ENCODE data around the gene AP4M1. TPM values are rescaled to one million over a fixed set of nuclear protein-coding genes. Genes with fewer than 3 reads are reported as not detected.
"Not testable (repeated sequence)": the region's sequence is repeated elsewhere in the genome, so short reads cannot be mapped to it uniquely, and the experiment has no call there.

Gene AP4M1
- total RNA-seq, 1 donor from 2014 or later: 24.9 TPM

- DNase-seq (ENCODE audit: low read depth, low spot score): no peak
Measured at GRCh38 chr7:100107890-100108289, 6.4 kb downstream of the AP4M1 start.

- no peak for DNase-seq (ENCODE audit: low read depth, low spot score)
Measured at GRCh38 chr7:100109521-100110163, 8.2 kb downstream of the AP4M1 start.

- DNase-seq (ENCODE audit: low read depth, low spot score): no peak
Measured at GRCh38 chr7:100111156-100111555, 9.7 kb downstream of the AP4M1 start.

- DNase-seq (ENCODE audit: low read depth, low spot score): no peak
Measured at GRCh38 chr7:100111914-100112313, 10.5 kb downstream of the AP4M1 start.

- DNase-seq (ENCODE audit: low read depth, low spot score): no peak
Measured at GRCh38 chr7:100115026-100115425, 13.6 kb downstream of the AP4M1 start.

GRCh38 chr7:100118388-100119071 lies 17.1 kb downstream of the AP4M1 start:
- DNase-seq (ENCODE audit: low read depth, low spot score): no peak

GRCh38 chr7:100119072-100119969 lies 17.9 kb downstream of the AP4M1 start, which contains the start of the genes CNPY4 and TAF6:
TSS of gene CNPY4 (plus strand) at chr7:100119634. CDS start at chr7:100119745, 111 bp downstream.
TSS of gene TAF6 (minus strand) at chr7:100119358. CDS start at chr7:100114209, 5,149 bp downstream.
- peak; percentile 80 for DNase-seq (ENCODE audit: low read depth, low spot score)

- no peak for DNase-seq (ENCODE audit: low read depth, low spot score)
Measured at GRCh38 chr7:100119970-100120732, 18.7 kb downstream of the AP4M1 start.

GRCh38 chr7:100120733-100121036 lies 19.2 kb downstream of the AP4M1 start:
- no peak for DNase-seq (ENCODE audit: low read depth, low spot score)

- DNase-seq (ENCODE audit: low read depth, low spot score): no peak
Measured at GRCh38 chr7:100122067-100122466, 20.6 kb downstream of the AP4M1 start.

- no peak for DNase-seq (ENCODE audit: low read depth, low spot score)
Measured at GRCh38 chr7:100122568-100122967, 21.1 kb downstream of the AP4M1 start.

- no peak for DNase-seq (ENCODE audit: low read depth, low spot score)
Measured at GRCh38 chr7:100124301-100125230, 23.1 kb downstream of the AP4M1 start.

- DNase-seq (ENCODE audit: low read depth, low spot score): no peak
Measured at GRCh38 chr7:100126239-100126930, 24.9 kb downstream of the AP4M1 start.

- peak; percentile 79 for DNase-seq (ENCODE audit: low read depth, low spot score)
Measured at GRCh38 chr7:100126931-100127865, 25.8 kb downstream of the AP4M1 start, which contains the start of gene MBLAC1. TSS of gene MBLAC1 (plus strand) at chr7:100126967. CDS start at chr7:100127396, 429 bp downstream.

- DNase-seq (ENCODE audit: low read depth, low spot score): no peak
Measured at GRCh38 chr7:100127866-100128636, 26.6 kb downstream of the AP4M1 start.

GRCh38 chr7:100128637-100128963 lies 27.2 kb downstream of the AP4M1 start:
- DNase-seq (ENCODE audit: low read depth, low spot score): no peak

GRCh38 chr7:100130220-100130607 lies 28.8 kb downstream of the AP4M1 start:
- DNase-seq (ENCODE audit: low read depth, low spot score): not testable (repeated sequence)
